Neural cell (in vitro differentiated cells): ENCODE results near the gene MAD1L1.
"Not testable (repeated sequence)": the region's sequence is repeated elsewhere in the genome, so short reads cannot be mapped to it uniquely, and the experiment has no call there.

Source experiments
- CTCF ChIP-seq: fragments of 450-650 bp; IDR thresholded peaks from 2 replicates; pipeline ENCODE4 v1.5.1; 2014; ENCODE audit warnings: antibody characterized with exemption, mild to moderate bottlenecking, moderate library complexity; ENCODE audit not compliant: poor library complexity, severe bottlenecking
- EZH2 ChIP-seq: fragments of 200-600, 300-800 bp; shearing (Covaris generic), sonication (generic); IDR thresholded peaks from 2 replicates; pipeline ENCODE4 v1.6.1; 2014; ENCODE audit warnings: antibody characterized with exemption, low read length, borderline replicate concordance, mild to moderate bottlenecking; ENCODE audit not compliant: insufficient read depth, poor library complexity, severe bottlenecking
- SMC3 ChIP-seq: fragments of 450-650 bp; conservative IDR thresholded peaks from 2 replicates; pipeline ENCODE4 v1.6.1; 2014; ENCODE audit warnings: antibody characterized with exemption, mild to moderate bottlenecking, moderate library complexity; ENCODE audit not compliant: poor library complexity

- not testable (repeated sequence) for TF ChIP-seq CTCF, SMC3, EZH2
Measured at GRCh38 chr7:1815551-1816281, 417.0 kb downstream of the MAD1L1 start.
